Stimulated activated naive CD8-positive, alpha-beta T cell treated with anti-CD3 and anti-CD28 coated beads, Interleukin-15, Interleukin-2, amounts not matched to agents 100 ng/mL and 50 ng/mL, for 24 hours (primary cell): Measurements from ENCODE around the gene MYLIP.

Experiments used
- H3K27ac Mint-ChIP-seq: one replicate; pipeline ENCODE4 v1.8.0; 2021; ENCODE audit warnings: mild to moderate bottlenecking, mixed read lengths
- H3K27me3 Mint-ChIP-seq: one replicate; pipeline ENCODE4 v1.8.0; 2021; ENCODE audit warnings: mixed read lengths
- H3K36me3 Mint-ChIP-seq: one replicate; pipeline ENCODE4 v1.8.0; 2021; ENCODE audit warnings: low read depth, mixed read lengths
- H3K4me1 Mint-ChIP-seq: one replicate; pipeline ENCODE4 v1.8.0; 2021; ENCODE audit warnings: low read depth, mixed read lengths
- H3K4me3 Mint-ChIP-seq: one replicate; pipeline ENCODE4 v1.8.0; 2021; ENCODE audit warnings: mild to moderate bottlenecking, mixed read lengths
- H3K9me3 Mint-ChIP-seq: one replicate; pipeline ENCODE4 v1.8.0; 2021; ENCODE audit warnings: mixed read lengths

MYLIP gene

DNA sequence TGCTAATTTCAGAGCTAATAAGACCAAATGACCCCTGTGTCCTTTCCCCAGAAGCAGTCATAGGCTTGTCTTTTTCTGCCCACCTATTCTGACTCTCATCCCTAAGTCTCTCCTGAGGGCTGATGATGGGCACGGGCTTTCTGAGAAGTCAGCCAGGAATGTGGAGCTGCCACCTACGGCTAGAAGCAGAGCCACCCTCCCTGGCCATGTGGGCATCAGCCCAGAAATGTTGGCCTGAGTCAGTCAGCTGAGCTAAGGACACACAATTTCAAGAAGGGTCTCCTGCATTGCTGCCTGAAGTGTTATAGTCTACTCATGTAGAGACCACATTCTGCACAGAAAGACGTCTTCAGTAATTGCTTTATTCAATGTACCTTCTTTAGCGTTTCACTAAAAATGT is 17.1 kb downstream of the MYLIP start:
- H3K27ac Mint-ChIP-seq: no peak overlapping the region
- H3K27me3 Mint-ChIP-seq: no peaks in the 10 kb centered on the region
- peaks cover 82% of the 10 kb centered on the region for H3K36me3 Mint-ChIP-seq
- no peak overlapping the region for H3K4me3 Mint-ChIP-seq
- no peaks in the 10 kb centered on the region for H3K9me3 Mint-ChIP-seq
- H3K4me1 Mint-ChIP-seq: no peaks in the 10 kb centered on the region

DNA sequence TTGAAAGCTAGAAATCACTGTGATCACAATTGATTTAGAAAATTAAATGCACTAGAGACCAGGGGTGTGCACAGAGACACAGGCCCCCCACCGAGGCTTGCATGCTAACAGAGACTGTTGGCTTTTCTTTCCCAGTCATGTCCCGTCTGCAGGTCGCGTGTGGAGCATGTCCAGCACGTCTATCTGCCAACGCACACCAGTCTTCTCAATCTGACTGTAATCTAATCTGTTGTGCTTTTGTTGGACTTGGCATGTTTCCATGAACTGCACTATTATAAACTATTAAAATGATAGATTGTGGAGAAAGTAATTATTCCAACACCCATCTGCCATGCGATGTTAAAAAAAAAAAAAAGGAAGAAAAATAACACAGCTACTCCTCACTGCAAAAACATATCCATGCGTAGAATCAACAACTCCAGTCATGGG is 17.7 kb downstream of the MYLIP start:
- Mint-ChIP-seq H3K4me1 (no peaks in the 10 kb centered on the region), H3K9me3 (no peaks in the 10 kb centered on the region), H3K27ac (no peak overlapping the region), H3K36me3 (peaks cover 83% of the 10 kb centered on the region), H3K27me3 (no peaks in the 10 kb centered on the region), H3K4me3 (no peak overlapping the region)

DNA sequence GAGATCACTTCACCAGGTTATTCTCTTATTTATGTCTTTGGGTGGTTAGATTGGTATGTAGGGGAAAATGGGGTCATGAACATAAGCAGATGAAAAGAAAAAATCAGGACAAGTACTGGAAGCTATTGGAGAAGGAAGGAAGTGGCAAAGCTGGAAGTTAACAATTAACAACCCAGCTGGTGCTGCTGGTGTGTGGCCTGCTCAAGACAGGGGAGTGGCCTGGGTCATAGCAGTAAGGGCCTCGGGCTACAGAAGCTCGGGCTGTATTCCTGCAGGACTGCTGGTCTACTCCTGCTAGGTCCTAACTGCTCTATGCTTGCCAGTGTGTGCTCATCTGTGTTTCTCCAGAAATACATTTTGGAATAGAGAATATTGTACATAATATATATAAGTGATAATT is 19.6 kb downstream of the MYLIP start:
- Mint-ChIP-seq H3K27ac (no peak overlapping the region), H3K4me1 (no peaks in the 10 kb centered on the region), H3K27me3 (no peaks in the 10 kb centered on the region), H3K36me3 (peaks cover 78% of the 10 kb centered on the region), H3K4me3 (no peak overlapping the region), H3K9me3 (no peaks in the 10 kb centered on the region)

DNA sequence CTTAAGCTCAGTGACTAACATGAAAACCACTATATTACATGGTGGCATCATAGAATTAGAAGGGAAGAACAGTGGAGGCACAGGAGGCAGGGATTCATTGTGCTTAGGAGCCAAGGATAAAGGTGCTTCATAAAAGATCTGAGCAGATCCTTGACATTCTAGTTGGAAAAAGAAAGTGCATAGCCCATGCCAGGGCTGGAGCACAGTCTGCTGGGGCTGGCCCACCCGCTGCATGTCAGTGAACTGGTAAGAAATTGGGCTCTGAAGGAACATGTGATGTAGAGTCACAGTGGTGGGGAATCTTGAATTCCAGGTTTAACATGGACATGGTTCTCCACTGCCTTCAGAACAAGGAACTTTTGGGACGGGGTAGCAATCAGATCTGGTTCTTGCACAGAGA is 20.4 kb downstream of the MYLIP start:
- Mint-ChIP-seq H3K9me3 (no peaks in the 10 kb centered on the region), H3K27ac (no peak overlapping the region), H3K4me1 (no peaks in the 10 kb centered on the region), H3K4me3 (no peak overlapping the region), H3K36me3 (peaks cover 78% of the 10 kb centered on the region), H3K27me3 (no peaks in the 10 kb centered on the region)

DNA sequence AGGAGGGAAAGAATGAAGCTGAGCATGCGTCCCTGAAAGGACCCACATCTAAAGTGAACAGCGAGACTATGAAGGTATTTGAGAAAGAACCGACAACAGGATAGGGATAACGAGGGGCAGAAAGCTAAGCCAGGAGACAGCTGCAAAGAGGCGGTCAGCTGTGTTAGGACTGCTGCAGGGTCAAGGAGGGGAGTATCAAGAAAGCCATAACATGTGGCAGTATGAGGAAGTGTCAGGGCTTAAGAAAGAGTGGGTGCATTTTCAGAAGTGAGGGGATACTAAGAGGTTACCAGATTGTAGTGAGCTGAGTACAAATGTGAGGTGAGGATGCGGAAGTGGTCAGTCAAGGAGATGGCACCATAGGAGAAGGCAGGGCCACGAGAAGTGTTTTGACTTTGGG is 21.2 kb downstream of the MYLIP start:
- Mint-ChIP-seq H3K36me3 (peaks cover 85% of the 10 kb centered on the region), H3K4me1 (peaks cover 3% of the 10 kb centered on the region), H3K9me3 (peaks cover under 1% of the 10 kb centered on the region), H3K27me3 (no peaks in the 10 kb centered on the region), H3K4me3 (no peak overlapping the region), H3K27ac (no peak overlapping the region)

DNA sequence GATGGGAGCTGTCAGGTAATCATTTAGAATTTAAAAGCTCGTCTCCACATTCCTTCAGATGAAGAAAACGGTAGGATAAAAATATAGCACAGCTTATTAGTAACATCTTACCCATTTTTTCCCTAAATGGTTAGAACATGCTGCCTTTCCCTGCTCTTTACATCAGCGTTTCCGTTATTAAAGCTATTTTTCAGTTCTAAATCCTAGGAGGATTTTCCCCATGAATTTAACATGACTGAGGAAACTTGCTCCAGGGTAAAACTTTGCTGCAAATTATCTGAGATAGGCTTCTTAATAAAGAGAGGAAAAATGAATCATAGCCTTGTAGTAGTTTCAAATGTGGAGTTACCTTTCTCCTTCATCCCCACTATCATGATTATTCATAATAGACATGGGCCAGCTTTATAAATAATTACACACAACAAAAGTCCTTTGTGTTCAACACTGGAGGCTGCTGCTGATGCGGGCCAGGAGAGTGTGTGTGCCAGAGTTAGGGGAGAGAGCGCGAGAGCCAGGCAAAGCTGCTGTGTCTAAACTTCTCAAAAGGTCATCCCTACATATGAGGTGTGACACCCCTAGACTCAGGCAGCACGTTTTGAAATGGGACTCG is 24.4 kb downstream of the MYLIP start:
- H3K4me3 Mint-ChIP-seq: no peak overlapping the region
- H3K4me1 Mint-ChIP-seq: peaks cover 3% of the 10 kb centered on the region
- H3K27ac Mint-ChIP-seq: no peak overlapping the region
- H3K9me3 Mint-ChIP-seq: peaks cover 11% of the 10 kb centered on the region
- no peaks in the 10 kb centered on the region for H3K27me3 Mint-ChIP-seq
- peaks cover 78% of the 10 kb centered on the region for H3K36me3 Mint-ChIP-seq

DNA sequence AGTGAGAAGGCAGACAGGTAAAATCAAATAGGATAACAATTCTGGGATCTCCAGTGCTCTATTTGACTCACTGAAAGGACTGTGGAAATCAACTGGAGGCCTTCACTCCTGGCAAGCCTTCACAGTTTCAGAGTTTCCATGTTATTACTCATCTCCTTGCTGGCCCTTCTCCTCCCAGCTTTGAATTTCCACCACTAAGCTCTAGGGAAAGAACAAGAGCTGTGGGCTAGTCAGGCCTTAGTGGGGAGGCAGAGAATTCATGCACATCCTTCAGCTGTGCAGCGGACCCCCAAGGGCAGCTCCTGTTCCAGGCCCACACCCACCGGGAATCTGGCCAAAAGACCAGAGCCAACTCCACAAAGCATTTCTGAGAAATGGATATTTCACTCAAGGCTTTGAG is 26.0 kb downstream of the MYLIP start:
- Mint-ChIP-seq H3K27me3 (no peaks in the 10 kb centered on the region), H3K9me3 (peaks cover 11% of the 10 kb centered on the region), H3K4me3 (no peak overlapping the region), H3K36me3 (peaks cover 65% of the 10 kb centered on the region), H3K27ac (no peak overlapping the region), H3K4me1 (peaks cover 3% of the 10 kb centered on the region)

DNA sequence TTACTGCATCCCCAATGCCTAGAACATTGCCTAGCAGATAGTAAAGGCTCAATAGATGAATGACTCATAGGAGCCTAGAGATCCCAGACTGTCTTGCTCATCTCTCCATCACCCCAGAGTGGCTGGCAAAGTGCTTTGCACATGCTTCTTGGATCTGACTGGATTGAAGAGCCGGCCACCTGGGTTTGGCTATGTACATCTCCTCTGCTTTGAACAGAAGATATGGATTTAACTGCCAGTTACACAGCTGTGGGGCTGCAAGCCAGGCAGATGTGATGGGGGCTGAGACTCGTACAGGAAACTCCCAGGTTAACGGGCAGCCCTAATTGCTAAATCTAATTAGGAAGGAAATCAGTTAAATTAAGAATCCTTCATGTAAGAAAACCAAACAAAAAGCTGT is 28.6 kb downstream of the MYLIP start:
- Mint-ChIP-seq H3K9me3 (peaks cover 11% of the 10 kb centered on the region), H3K4me3 (no peak overlapping the region), H3K4me1 (peaks cover 13% of the 10 kb centered on the region), H3K36me3 (peaks cover 41% of the 10 kb centered on the region), H3K27me3 (no peaks in the 10 kb centered on the region), H3K27ac (no peak overlapping the region)

DNA sequence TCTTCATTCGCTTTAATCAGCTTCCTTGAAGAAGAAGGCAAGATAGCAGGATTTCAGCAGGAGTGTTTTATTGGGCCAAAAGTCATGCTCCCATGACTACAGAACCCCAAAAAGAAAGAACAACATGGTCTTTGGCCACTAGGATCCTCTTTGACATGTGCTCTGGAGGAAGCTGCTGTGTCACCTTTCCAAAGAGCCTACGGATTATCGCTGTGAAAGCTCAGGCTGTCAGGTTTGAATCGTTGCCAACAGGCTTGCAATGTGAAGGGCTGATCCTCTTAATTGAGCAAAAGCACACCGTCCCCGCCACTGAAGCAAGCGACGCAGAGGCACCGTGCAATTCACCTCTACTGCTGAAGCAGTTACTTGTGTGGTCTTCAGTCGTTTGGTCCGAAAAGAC is 29.0 kb downstream of the MYLIP start:
- peaks cover 40% of the 10 kb centered on the region for H3K36me3 Mint-ChIP-seq
- H3K4me1 Mint-ChIP-seq: peaks cover 16% of the 10 kb centered on the region
- no peaks in the 10 kb centered on the region for H3K27me3 Mint-ChIP-seq
- H3K27ac Mint-ChIP-seq: no peak overlapping the region
- H3K9me3 Mint-ChIP-seq: peaks cover 11% of the 10 kb centered on the region
- H3K4me3 Mint-ChIP-seq: no peak overlapping the region

DNA sequence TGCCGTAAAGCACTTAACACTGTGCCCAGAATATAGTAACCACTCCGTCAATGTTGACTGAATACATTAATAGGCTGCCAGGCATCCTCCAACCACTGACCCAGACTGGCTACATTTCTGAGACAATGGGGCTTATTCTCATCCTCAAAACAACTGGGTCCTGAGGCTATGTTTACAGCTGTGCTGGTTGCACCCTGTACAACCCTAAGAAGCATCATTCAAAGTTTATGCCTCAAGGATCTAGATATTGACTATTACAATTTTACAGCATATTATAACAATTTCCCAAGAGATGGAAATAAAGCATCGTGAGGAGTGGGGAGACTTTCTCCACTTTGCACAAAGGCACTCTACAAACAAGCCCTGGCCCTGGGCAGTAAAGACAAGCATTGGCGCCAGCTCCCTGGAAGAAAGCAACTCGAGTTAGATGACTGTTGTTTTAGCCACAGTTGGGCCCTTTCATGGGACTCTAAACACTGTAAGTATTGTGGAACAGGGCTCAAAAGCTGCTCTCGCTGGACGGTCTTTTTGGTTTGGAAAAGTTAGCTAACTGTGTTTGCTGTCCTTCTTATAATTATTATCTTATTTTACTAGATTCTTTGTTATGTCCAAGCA is 30.2 kb downstream of the MYLIP start:
- H3K9me3 Mint-ChIP-seq: peaks cover 11% of the 10 kb centered on the region
- no peak overlapping the region for H3K4me3 Mint-ChIP-seq
- peaks cover 32% of the 10 kb centered on the region for H3K36me3 Mint-ChIP-seq
- H3K27me3 Mint-ChIP-seq: no peaks in the 10 kb centered on the region
- H3K4me1 Mint-ChIP-seq: peaks cover 27% of the 10 kb centered on the region
- H3K27ac Mint-ChIP-seq: no peak overlapping the region

DNA sequence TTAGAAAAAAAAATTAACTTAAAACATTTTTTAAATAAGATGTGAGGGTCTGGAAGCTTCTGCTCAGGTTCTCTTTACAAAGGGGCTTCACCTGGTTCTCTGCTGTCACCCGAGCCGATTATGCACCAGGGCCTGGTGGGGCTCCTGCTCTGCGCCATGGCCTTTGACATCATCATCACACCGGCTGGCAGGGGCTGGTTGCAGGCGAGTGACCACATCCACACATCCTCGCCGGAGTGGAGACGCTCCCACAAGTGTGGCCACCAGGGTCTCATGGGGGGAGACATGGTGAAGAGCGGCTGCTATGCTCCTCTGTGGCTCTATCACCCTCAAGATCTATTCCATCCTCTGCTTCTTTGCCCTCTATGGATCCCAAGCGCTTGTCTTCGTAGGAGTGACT is 31.9 kb downstream of the MYLIP start:
- Mint-ChIP-seq H3K27me3 (no peaks in the 10 kb centered on the region), H3K4me3 (no peak overlapping the region), H3K36me3 (peaks cover 14% of the 10 kb centered on the region), H3K9me3 (peaks cover 7% of the 10 kb centered on the region), H3K4me1 (peaks cover 27% of the 10 kb centered on the region), H3K27ac (no peak overlapping the region)

DNA sequence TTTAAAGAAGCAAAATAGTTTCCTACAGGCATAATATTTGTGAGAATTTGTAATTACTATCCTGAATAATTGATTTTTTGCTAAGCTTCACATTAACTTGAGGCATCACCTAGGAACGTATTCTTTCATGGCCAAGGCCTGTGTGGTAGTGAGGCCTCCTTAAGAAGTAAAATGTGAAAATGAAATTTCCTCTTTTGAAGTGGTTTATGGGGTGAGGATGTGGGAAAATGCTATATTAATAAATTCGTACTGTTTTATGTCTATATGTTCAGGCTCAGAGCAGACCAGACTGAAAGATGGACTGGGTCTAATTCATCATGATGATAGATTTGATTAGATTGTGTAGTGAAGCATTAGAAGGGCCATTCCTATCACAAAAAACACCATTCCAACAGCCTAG is 33.1 kb downstream of the MYLIP start:
- H3K27me3 Mint-ChIP-seq: peaks cover 4% of the 10 kb centered on the region
- peaks cover 31% of the 10 kb centered on the region for H3K4me1 Mint-ChIP-seq
- peaks cover 5% of the 10 kb centered on the region for H3K9me3 Mint-ChIP-seq
- H3K4me3 Mint-ChIP-seq: no peak overlapping the region
- peaks cover 5% of the 10 kb centered on the region for H3K36me3 Mint-ChIP-seq
- H3K27ac Mint-ChIP-seq: no peak overlapping the region

DNA sequence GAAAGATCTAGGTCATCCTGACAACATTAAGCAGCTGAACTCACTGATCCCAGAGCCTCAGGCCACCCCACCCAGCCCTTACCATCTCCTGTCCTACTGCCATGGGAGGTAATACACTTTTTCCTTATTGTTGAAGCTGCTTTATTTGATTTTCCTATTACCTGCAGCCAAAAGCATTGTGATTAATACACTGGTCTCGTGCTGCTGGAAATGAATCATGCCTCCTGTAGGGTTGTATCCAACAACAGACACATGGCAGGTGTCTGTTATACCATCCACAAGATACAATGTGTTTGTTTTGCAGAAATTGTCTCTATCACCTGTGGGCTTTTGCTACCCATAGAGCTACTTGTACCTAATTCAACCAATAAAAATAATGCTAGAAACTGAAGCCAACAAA is 34.2 kb downstream of the MYLIP start:
- Mint-ChIP-seq H3K27ac (no peak overlapping the region), H3K4me3 (no peak overlapping the region), H3K9me3 (no peaks in the 10 kb centered on the region), H3K27me3 (peaks cover 4% of the 10 kb centered on the region), H3K4me1 (peaks cover 39% of the 10 kb centered on the region), H3K36me3 (no peaks in the 10 kb centered on the region)

DNA sequence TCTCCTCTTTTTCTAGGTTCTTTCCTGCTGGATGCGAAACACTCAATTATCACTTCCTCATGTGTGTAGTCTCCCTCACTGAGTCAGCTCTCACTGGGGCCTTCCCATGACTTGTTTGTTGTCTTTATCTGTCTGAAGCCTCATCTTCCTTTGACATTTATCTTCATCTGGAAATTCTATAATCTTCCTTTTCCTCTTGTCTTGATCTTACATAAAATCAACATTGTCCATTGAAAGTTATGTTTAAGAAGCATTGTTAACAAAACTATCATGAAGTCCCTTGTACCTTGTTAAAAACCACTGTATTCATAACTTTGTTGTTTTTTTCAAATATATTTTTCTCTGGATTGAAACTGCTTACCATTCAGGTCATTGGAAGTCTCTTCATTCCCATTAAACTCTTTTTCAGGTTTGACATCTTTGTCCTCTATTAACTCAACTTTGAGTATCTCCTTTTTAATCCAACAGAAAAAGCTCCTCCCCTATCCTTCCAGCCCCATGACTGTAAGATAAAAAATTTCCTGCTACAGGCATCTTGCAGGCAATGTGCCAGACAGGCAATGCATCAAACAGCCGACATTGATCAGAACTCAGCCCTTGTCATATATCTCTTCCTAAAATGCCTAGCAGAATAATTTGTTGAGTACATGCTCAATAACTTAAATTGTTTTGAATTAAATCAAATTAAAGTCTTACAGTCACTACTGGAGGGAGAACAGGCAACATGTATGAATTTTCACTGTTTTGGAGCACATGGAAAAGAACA is 34.8 kb downstream of the MYLIP start:
- peaks cover 4% of the 10 kb centered on the region for H3K27me3 Mint-ChIP-seq
- no peaks in the 10 kb centered on the region for H3K9me3 Mint-ChIP-seq
- H3K27ac Mint-ChIP-seq: no peak overlapping the region
- H3K36me3 Mint-ChIP-seq: no peaks in the 10 kb centered on the region
- no peak overlapping the region for H3K4me3 Mint-ChIP-seq
- peaks cover 46% of the 10 kb centered on the region for H3K4me1 Mint-ChIP-seq

DNA sequence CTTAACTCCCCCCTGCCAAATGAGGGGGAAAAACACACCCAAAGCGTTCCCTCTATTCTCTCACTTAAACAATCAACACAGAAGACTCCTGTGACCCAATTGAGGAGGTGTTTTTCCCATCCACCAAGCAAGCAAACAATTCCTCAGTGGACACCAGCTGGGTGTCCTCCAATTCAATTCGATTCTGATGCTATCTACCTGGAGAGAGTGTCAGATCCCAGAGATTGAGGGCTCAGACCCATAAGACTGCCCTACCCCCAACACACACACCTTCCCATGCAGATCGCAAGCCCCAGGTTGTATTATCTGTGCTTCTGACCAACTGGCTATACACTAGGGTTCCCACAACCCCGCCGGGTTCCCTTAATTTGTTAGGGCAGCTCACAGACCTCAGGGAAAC is 36.8 kb downstream of the MYLIP start:
- no peaks in the 10 kb centered on the region for H3K36me3 Mint-ChIP-seq
- H3K9me3 Mint-ChIP-seq: no peaks in the 10 kb centered on the region
- H3K27me3 Mint-ChIP-seq: peaks cover 4% of the 10 kb centered on the region
- H3K27ac Mint-ChIP-seq: no peak overlapping the region
- no peak overlapping the region for H3K4me3 Mint-ChIP-seq
- H3K4me1 Mint-ChIP-seq: peaks cover 49% of the 10 kb centered on the region
